GM10266 (cell line): ENCODE data around the gene RNASEH2B.

ENCODE experiments used
- DNase-seq: peaks from one replicate; pipeline ENCODE4 v3.0.0; 2012; ENCODE audit errors: extremely low spot score
- CTCF ChIP-seq: IDR thresholded peaks from 2 replicates; pipeline ENCODE4 v1.5.1; 2012; ENCODE audit warnings: mild to moderate bottlenecking, low read depth; ENCODE audit not compliant: control insufficient read depth, insufficient read depth; ENCODE audit errors: missing control alignments

Gene RNASEH2B

DNA sequence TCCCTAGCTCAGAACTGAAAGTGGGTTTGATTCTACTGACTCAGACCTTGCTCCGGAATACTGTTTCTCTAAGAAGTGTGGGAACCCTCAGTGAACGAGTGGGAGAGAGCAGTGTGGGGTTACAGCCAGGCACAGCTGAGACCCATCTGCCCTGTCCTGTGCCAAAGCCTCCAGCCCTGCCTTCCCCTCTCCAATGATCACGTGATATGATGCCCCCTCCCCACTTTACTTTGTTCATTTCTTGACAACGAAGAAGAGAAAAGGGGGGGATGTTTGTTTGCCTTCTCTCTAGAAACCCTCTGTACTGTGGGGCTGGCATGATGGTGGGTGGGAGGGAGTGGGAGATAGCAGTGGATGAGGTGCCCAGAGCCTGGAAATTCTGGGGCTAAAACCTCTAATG, 96.0 kb downstream of the RNASEH2B start:
- no peak for TF ChIP-seq CTCF
- no peak for DNase-seq
